ENCODE results near the gene MAP2K5.

DNA sequence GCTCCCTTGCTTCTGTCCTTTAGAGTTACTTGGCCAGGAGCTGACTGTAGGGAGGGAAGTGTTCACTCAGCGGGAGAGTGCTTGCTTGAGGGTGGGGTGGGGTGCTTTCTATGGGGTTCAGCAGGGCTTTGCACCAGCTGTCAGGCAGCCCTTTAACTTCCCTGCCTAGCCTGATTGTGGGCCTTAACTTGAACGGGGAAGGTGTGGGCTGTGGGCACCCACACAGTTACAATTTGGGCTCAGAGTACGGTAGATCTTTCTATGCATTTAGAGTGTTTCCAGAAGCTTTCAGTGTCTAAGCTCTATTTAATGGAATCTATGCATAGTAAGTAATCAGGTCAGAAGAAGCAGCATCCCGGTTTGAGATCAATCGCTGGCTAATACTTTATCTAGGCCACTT, 234.6 kb downstream of the MAP2K5 start:
- TF ChIP-seq, protein P1, sequence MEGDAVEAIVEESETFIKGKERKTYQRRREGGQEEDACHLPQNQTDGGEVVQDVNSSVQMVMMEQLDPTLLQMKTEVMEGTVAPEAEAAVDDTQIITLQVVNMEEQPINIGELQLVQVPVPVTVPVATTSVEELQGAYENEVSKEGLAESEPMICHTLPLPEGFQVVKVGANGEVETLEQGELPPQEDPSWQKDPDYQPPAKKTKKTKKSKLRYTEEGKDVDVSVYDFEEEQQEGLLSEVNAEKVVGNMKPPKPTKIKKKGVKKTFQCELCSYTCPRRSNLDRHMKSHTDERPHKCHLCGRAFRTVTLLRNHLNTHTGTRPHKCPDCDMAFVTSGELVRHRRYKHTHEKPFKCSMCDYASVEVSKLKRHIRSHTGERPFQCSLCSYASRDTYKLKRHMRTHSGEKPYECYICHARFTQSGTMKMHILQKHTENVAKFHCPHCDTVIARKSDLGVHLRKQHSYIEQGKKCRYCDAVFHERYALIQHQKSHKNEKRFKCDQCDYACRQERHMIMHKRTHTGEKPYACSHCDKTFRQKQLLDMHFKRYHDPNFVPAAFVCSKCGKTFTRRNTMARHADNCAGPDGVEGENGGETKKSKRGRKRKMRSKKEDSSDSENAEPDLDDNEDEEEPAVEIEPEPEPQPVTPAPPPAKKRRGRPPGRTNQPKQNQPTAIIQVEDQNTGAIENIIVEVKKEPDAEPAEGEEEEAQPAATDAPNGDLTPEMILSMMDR (IDR thresholded peaks at IDR 0.05): no peak
- TF ChIP-seq POLR2A (IDR thresholded peaks at IDR 0.05) (no peak), EP300 (IDR thresholded peaks at IDR 0.05) (no peak)

All from tibial nerve (tissue), 4 donors.